Neural cell (in vitro differentiated cells): ENCODE data around the gene CPE.

ENCODE experiments used
- EP300 ChIP-seq: fragments of 450-650 bp; conservative IDR thresholded peaks from 2 replicates; pipeline ENCODE4 v1.6.1; 2014; ENCODE audit warnings: antibody characterized with exemption, mild to moderate bottlenecking, moderate library complexity; ENCODE audit not compliant: poor library complexity, severe bottlenecking
- EZH2 ChIP-seq: fragments of 200-600, 300-800 bp; shearing (Covaris generic), sonication (generic); IDR thresholded peaks from 2 replicates; pipeline ENCODE4 v1.6.1; 2014; ENCODE audit warnings: antibody characterized with exemption, low read length, borderline replicate concordance, mild to moderate bottlenecking; ENCODE audit not compliant: insufficient read depth, poor library complexity, severe bottlenecking
- RAD21 ChIP-seq: fragments of 450-650 bp; conservative IDR thresholded peaks from 2 replicates; pipeline ENCODE4 v1.6.1; 2014; ENCODE audit warnings: antibody characterized with exemption, mild to moderate bottlenecking, moderate library complexity
- TAF1 ChIP-seq: IDR thresholded peaks from 2 replicates; pipeline ENCODE4 v1.6.1; 2012; ENCODE audit warnings: low read depth
- TF ChIP-seq, protein P1 (sequence below): fragments of 450-650 bp; IDR thresholded peaks from 2 replicates; pipeline ENCODE4 v1.5.1; 2014; ENCODE audit warnings: antibody characterized with exemption, mild to moderate bottlenecking, moderate library complexity; ENCODE audit not compliant: poor library complexity, severe bottlenecking
- TF ChIP-seq, protein P2 (sequence below): IDR thresholded peaks from 2 replicates; pipeline ENCODE4 v1.6.1; 2012; ENCODE audit warnings: borderline replicate concordance

DNA sequence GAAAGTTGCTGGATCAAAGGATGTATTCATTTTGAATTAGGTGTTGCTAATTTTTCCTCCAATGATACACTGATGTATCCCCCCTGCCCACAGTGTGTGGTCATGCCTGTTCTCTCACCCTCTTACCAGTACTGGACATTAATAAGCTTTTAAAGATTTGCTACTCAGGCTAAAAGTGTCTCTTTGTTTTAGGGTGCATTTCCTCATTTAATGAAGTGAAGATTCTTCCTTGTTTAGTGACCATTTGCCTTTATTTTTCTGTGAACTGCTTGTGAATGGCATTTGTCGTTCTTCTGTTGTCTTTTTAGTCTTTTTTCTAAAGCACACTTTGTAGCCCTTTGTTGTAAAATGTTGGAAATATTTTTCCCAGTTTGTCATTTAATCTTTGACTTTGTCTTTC, 46.3 kb upstream of the CPE start:
- TF ChIP-seq, protein P1, sequence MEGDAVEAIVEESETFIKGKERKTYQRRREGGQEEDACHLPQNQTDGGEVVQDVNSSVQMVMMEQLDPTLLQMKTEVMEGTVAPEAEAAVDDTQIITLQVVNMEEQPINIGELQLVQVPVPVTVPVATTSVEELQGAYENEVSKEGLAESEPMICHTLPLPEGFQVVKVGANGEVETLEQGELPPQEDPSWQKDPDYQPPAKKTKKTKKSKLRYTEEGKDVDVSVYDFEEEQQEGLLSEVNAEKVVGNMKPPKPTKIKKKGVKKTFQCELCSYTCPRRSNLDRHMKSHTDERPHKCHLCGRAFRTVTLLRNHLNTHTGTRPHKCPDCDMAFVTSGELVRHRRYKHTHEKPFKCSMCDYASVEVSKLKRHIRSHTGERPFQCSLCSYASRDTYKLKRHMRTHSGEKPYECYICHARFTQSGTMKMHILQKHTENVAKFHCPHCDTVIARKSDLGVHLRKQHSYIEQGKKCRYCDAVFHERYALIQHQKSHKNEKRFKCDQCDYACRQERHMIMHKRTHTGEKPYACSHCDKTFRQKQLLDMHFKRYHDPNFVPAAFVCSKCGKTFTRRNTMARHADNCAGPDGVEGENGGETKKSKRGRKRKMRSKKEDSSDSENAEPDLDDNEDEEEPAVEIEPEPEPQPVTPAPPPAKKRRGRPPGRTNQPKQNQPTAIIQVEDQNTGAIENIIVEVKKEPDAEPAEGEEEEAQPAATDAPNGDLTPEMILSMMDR = no peak
- no peak for TF ChIP-seq RAD21
- TF ChIP-seq, protein P2, sequence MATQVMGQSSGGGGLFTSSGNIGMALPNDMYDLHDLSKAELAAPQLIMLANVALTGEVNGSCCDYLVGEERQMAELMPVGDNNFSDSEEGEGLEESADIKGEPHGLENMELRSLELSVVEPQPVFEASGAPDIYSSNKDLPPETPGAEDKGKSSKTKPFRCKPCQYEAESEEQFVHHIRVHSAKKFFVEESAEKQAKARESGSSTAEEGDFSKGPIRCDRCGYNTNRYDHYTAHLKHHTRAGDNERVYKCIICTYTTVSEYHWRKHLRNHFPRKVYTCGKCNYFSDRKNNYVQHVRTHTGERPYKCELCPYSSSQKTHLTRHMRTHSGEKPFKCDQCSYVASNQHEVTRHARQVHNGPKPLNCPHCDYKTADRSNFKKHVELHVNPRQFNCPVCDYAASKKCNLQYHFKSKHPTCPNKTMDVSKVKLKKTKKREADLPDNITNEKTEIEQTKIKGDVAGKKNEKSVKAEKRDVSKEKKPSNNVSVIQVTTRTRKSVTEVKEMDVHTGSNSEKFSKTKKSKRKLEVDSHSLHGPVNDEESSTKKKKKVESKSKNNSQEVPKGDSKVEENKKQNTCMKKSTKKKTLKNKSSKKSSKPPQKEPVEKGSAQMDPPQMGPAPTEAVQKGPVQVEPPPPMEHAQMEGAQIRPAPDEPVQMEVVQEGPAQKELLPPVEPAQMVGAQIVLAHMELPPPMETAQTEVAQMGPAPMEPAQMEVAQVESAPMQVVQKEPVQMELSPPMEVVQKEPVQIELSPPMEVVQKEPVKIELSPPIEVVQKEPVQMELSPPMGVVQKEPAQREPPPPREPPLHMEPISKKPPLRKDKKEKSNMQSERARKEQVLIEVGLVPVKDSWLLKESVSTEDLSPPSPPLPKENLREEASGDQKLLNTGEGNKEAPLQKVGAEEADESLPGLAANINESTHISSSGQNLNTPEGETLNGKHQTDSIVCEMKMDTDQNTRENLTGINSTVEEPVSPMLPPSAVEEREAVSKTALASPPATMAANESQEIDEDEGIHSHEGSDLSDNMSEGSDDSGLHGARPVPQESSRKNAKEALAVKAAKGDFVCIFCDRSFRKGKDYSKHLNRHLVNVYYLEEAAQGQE = no peak
- no peak for TF ChIP-seq TAF1
- TF ChIP-seq EP300 = no peak
- no peak for TF ChIP-seq EZH2
